ENCODE results near the gene IL18R1. TPM values are rescaled to one million over a fixed set of nuclear protein-coding genes. Genes with fewer than 3 reads are reported as not detected.

The IL18R1 gene
- total RNA-seq, 1 experiment from 2014 or later = 0.37 TPM

DNA sequence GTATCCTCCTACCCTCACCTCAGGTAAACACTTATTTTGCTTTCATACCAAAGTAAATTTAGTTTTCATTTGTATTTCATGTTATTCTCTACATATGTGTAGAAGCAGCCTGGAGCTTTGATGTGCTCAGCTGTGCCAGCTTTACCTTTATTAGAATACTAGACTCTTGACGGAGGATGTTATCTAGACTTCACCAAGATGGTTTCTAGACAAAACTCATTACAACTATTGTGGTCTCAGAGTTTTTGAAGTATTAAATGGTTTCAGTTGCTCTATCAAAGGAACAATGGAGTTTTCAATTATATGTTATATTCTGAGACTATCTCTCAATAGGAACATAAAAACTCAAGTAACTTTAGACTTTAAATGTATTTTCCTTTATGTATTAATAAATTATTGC is 62.4 kb downstream of the IL18R1 start:
- DNase-seq (ENCODE audit: low read depth, low spot score) = no peak
- in situ Hi-C loops (cut with HindIII; ENCODE audit: low pct_unique_long_range_greater_than_20kb, low sequenced_read_pairs) = no loop called here

DNA sequence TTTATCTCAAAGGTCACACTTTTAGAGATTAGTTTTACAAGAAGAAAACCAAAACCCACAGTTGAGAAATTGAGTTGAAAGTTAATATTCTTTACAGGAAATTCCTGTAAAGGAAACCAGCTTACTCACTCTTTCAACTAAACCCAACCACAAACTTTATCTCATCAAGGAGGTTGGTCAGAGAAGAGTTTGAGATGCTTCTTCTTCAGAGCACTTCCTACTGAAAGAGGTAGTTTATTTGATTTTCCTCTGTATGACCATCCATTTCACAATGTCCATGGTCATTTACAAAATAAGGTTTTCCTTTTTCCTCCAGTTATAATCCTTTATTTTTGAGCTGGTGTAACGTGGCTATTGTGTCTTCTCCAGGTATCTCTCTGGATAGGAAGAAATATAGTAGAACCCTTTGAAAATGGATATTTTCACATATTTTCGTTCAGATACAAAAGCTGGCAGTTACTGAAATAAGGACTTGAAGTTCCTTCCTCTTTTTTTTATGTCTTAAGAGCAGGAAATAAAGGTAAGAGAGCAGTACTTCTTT is 62.9 kb downstream of the IL18R1 start:
- DNase-seq (ENCODE audit: low read depth, low spot score) = no peak
- in situ Hi-C loops (cut with HindIII; ENCODE audit: low pct_unique_long_range_greater_than_20kb, low sequenced_read_pairs) = no loop called here

DNA sequence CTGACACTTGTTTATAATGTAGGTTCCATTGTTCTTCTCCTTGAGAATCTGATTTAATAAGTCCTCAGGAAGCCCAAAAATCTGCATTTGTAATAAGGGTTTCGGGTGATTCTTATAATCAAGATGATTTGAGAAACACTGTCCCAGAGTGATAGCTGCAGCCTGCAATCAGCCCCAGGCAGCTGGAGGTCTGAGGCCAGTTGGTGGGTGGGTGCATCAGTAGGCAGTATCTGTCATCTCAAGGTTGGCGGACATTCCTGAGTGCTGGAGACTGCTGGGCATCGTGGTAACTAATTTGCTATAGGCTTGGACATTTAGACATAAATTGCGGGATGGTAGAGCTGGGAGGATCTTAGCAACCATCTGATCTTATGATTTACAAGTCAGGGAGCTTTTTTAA is 64.7 kb downstream of the IL18R1 start:
- in situ Hi-C loops (cut with HindIII; ENCODE audit: low pct_unique_long_range_greater_than_20kb, low sequenced_read_pairs) = no loop called here
- no peak for DNase-seq (ENCODE audit: low read depth, low spot score)

DNA sequence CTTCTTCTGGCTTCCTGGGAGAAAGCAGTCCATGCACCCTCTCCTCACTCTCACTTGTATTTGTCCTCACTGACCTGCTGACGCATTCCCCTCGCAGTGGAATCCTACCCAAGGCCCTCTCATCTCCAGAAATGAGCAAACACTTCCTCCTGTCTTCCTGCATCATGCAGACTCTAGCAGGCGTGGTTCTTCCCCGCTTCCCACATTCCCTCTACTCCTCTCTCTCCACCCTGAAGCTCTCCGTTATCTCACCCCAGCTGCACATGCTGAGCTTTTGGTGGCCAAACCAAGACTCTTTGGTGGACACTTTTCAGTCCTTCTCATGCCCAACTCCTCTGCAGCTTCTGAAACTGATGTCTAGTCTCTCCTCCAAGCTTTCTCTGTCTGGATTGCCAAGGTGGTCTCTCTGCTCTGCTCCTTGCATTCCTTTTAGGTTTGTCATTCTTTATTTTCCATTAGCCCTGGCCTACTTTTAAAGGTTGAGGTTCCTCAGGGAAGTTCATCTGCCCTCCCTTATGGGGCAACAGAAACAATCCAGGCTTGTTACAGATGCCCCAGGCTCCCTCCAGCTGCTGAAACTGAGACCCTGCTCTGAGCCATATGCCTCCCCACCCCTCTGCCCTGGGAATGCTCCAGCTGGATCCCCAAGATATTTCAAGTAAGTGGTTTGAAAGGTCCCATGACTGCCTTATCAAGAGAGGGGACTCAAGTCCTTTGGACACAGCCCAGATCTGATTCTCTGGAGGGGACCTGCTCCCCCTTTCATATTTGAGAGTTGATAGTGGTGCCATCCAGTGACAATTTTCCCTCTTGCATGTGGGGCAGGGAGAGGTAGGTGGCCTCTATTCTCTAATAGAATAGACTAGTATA is 66.5 kb downstream of the IL18R1 start:
- no peak for DNase-seq (ENCODE audit: low read depth, low spot score)
- in situ Hi-C loops (cut with HindIII; ENCODE audit: low pct_unique_long_range_greater_than_20kb, low sequenced_read_pairs) = no loop called here

DNA sequence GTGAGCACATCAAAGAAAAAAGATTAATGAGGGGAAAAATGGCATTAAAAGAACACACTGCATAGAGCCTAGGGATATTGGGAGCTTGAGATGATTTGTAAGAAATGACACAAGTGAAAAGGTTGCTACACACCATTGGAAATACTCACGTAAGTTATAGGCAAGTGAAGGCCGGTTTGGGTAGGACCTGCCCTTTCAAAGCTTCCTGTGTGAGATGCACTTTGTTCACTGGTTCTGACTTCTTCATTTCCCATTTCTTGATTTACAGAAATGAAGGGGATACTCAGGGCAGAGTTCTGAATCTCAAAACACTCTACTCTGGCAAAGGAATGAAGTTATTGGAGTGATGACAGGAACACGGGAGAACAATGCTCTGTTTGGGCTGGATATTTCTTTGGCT is 67.3 kb downstream of the IL18R1 start, which contains the start of gene IL18RAP:
Gene IL18RAP (plus strand): TSS at position 251 of the 400 bp plus-strand sequence. CDS start 118 bp downstream, at position 369.
- DNase-seq (ENCODE audit: low read depth, low spot score) = no peak
- in situ Hi-C loops (cut with HindIII; ENCODE audit: low pct_unique_long_range_greater_than_20kb, low sequenced_read_pairs) = no loop called here

DNA sequence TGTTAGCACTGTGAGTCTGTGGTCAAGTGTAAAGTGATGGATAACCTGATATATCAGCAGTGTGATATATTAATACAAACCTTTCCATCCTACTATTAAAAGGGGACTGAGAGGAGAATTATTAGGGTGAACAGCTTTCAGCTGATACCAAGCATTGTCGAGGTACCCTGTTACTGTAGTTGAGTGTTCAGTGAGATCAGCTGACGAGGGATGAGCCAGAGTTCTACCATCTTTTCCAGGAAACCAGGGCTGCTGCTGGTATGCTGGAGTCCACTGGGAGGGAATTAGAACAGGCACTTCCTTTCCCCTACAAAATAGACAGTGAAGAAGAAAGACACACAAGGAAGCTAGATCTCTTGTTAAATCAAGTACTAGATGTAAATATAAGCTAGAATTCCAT is 67.8 kb downstream of the IL18R1 start:
- in situ Hi-C loops (cut with HindIII; ENCODE audit: low pct_unique_long_range_greater_than_20kb, low sequenced_read_pairs) = no loop called here
- no peak for DNase-seq (ENCODE audit: low read depth, low spot score)

DNA sequence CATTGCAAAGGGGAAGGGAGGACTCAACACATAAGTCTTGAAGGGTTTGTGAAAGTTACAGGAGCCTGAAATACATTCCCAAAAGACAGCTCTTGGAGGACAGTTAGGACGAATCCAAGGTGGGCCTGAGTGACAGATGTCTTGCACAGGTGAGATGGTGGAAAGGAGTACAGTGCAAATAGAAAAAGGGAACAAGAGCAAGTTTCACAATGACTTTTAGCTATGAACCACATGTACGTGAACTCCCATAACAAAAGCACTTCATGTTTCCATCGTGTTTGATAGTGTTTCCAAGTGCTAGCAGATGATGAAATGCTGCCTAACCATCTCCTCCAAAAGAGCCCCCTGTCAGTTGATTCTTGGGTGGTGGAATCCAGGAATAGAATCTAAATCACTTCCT is 69.2 kb downstream of the IL18R1 start:
- in situ Hi-C loops (cut with HindIII; ENCODE audit: low pct_unique_long_range_greater_than_20kb, low sequenced_read_pairs) = no loop called here
- no peak for DNase-seq (ENCODE audit: low read depth, low spot score)

DNA sequence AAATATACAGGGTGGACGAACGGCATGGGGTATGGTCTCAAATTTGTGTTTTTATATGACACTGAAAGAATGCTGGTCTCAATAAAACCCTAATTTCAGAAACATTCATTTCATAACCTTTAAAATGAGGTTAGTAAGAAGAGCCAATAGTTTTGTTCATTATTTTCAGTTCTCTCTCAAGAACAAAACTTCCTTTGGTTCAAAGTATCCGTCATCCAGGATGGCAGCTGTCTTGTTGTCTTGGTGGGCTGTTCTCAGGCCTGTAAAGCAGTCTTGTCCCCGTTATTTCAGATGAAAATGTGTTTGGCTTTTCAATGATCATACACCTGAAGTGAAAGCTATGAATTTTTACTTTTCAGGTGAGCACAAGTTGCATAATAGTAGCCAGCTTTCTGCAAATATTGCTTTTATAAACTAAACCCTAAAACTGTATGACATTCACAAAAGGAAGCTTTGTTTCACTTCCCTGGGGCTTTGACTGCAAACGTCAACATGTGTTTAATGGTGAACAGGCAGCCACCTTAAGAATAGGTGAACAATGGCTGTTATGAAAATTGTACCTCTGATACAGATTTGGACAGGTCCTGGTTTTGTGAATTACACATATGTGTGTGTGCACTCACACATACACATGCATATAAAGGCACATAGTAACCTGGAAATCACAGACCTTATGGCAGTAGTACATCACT is 70.0 kb downstream of the IL18R1 start:
- in situ Hi-C loops (cut with HindIII; ENCODE audit: low pct_unique_long_range_greater_than_20kb, low sequenced_read_pairs) = no loop called here

DNA sequence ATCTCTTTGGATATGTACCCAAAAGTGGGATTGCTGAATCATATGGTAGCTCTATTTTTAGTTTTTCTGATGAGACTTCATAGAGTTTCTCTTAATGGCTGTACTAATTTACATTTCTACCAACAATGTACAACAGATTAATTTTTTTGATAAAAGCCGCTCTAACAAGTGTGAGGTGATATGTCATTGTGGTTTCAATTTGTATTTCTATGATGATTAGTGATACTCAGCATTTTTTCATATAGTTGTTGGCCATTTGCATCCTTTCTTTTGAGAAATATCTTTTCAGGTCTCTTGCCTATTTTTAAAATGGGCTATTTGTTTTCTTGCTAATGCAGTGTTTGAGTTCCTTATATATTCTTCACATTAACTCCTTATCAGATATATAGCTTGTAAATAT is 71.7 kb downstream of the IL18R1 start:
- in situ Hi-C loops (cut with HindIII; ENCODE audit: low pct_unique_long_range_greater_than_20kb, low sequenced_read_pairs) = no loop called here
- no peak for DNase-seq (ENCODE audit: low read depth, low spot score)

More for the DNA sequence above, 70.0 kb downstream of the IL18R1 start:
- no peak for DNase-seq (ENCODE audit: low read depth, low spot score)

DNA sequence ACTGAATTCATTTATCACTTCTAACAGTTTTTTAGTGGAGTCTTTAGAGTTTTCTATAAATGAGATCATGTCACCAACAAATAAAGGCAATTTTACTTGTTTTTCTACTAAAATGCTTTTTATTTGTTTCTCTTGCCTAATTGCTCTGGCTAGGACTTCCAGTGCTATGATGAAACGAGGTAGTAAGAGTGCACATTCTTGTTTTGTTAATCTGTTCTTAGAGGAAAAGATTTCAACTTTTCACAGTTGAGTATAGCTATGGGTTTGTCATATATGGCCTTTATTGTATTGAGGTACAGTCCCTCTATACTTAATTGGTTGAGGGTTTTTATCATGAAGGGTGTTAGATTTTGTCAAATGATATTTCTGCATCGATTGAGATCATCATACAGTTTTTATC is 73.0 kb downstream of the IL18R1 start:
- DNase-seq (ENCODE audit: low read depth, low spot score) = no peak
- in situ Hi-C loops (cut with HindIII; ENCODE audit: low pct_unique_long_range_greater_than_20kb, low sequenced_read_pairs) = no loop called here

DNA sequence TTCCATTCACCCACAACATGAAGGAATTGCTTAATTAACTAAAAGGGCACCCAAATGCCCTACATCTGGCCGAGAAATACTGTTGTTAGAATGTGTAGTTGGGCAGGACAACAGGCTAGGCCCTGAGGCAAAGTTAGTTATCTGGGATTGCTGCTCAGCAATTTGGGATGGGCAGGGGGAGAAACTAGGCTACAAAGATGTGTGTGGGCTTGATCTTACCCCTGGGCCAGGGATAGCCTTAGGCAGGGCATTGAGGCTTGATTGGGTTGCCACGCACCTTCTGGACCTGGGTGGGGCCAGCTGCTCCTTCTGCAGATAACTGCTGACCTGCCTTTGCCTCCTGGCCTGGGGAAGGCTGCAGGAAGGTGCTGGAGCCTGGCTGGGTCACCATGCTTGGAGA is 76.8 kb downstream of the IL18R1 start:
- in situ Hi-C loops (cut with HindIII; ENCODE audit: low pct_unique_long_range_greater_than_20kb, low sequenced_read_pairs) = no loop called here
- DNase-seq (ENCODE audit: low read depth, low spot score) = no peak

DNA sequence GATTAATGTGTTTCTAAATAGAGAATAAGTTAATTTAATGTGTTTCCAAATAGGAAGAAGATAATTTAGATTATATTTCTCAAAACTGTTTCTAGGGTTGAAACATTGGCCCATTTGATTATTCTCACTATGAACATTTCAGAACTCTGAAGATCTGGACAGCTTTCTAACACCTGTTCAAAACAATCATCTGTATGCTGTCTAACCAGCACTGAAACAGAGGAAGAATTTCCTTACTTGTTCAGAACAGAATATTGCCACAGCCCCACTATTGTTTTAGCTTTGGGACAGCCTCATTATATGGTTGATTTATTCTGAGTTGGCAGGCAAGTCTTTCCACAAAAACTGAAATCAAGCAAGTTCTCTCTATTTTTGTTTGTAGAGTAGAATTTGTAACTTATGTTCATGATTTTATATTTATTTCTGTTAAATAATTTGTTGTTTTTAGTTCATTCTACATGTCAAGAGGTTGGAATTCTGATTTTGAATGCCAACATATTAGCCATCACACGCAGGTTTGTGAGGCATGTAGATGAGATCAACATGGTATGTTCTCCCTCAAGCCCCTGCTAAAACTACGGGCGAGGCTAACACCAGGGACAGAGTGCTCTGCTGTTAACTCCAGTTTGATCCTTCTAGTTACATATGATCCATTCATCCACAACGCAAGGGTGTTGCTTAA is 78.5 kb downstream of the IL18R1 start:
- DNase-seq (ENCODE audit: low read depth, low spot score) = no peak
- in situ Hi-C loops (cut with HindIII; ENCODE audit: low pct_unique_long_range_greater_than_20kb, low sequenced_read_pairs) = no loop called here

DNA sequence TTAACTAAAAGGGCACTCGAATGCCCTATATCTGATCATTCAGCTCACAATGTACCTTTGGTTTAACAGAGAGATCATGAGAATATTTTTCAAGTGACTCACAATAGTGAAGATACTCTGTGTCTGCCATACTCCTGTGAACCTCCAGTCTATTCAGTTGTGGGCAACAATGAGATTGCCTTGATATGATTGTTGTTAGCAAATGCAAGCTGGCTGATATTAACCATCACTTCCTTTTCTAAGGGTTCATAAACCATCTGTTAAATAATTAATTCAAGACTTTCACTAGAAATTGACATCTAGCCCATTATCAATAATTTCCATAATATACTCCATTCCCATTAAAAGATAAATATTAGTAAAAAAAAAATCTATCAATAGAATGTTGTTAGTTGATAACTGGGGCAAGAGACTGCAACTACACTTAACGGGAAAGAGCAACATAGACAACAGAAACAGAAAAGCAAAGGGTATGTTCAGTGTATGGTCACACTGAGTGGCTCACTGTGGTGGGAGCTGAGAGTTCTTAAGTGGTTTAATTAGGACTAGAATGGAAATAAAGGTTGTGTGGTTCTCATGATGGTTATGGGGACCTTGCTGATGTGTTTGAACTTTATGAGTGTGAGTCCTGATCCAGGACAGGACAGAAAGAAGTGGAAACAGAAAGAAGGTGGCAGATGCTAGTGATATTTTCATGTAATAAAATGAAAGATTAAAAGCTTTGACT is 79.2 kb downstream of the IL18R1 start:
- no peak for DNase-seq (ENCODE audit: low read depth, low spot score)
- in situ Hi-C loops (cut with HindIII; ENCODE audit: low pct_unique_long_range_greater_than_20kb, low sequenced_read_pairs) = no loop called here

DNA sequence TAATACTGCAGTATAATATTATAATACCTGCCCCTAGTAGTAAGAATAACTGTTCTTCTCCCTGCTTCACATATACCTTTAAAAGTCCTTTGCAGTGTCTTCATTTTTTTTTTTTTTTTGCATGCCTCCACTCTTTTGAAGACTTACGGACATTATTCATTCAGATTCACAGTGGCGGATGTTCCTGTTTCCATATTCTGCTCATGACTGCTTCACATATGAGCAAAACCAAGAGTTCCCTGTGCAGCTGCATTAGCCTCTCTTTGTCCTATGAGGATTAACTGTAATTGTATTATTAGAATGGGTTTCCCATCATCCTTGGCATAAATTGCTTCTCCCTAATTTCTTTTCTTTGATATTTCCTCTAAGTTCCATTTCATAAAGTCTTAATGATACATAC is 80.1 kb downstream of the IL18R1 start:
- in situ Hi-C loops (cut with HindIII; ENCODE audit: low pct_unique_long_range_greater_than_20kb, low sequenced_read_pairs) = no loop called here
- DNase-seq (ENCODE audit: low read depth, low spot score) = no peak

DNA sequence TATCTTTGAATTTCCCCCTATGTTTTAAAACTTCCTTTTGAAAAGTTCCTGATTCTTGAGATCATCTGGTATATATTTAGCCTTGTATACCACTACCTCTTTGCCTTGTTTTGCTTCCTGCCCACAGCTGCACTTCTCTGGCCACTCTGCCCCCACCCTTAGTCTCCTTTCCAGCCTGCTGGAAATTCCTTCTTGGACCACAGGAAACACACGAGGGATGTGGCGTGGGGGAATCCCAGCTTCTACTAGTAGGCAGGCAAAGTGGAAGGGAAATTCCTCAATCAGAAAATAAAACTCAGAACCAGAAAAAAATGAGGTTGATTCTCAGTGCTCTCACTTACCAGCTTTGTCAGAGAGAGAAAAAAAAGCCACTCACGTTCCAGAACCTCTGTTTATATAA is 80.7 kb downstream of the IL18R1 start:
- no peak for DNase-seq (ENCODE audit: low read depth, low spot score)
- in situ Hi-C loops (cut with HindIII; ENCODE audit: low pct_unique_long_range_greater_than_20kb, low sequenced_read_pairs) = no loop called here

DNA sequence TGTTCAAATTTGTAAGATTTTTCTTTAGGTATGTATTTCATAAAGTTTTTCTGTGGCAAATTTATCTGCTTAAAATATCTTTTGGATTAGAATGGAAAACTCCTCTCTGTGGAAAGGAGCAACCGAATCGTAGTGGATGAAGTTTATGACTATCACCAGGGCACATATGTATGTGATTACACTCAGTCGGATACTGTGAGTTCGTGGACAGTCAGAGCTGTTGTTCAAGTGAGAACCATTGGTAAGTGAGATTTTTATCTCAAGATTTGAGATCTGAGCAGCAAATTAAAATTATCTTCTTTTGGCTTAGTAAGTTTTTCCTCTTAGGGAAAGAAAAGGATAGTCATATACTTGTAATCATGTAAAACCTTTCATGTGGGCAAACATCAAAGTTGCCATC is 81.5 kb downstream of the IL18R1 start:
- in situ Hi-C loops (cut with HindIII; ENCODE audit: low pct_unique_long_range_greater_than_20kb, low sequenced_read_pairs) = no loop called here

DNA sequence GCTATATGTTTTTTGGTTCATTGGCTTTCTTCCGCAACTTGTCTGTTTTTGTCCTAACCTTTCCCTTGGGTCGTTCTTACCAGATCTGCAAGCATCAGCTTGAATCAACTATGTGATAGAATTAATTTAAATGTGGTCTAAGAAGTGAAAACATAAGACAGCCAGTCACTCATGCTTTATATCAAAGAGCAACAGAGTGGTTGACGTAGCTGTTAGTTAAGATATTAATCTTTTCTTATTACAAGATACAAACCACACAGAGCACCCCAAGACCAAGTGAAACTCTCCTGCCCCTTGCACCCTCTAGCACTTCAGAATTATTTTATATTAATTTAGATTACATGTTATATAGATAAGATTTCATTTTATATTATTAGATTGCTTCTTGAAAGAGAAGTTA is 82.5 kb downstream of the IL18R1 start:
- no peak for DNase-seq (ENCODE audit: low read depth, low spot score)
- in situ Hi-C loops (cut with HindIII; ENCODE audit: low pct_unique_long_range_greater_than_20kb, low sequenced_read_pairs) = no loop called here

More for the DNA sequence above, 81.5 kb downstream of the IL18R1 start:
- DNase-seq (ENCODE audit: low read depth, low spot score) = no peak

DNA sequence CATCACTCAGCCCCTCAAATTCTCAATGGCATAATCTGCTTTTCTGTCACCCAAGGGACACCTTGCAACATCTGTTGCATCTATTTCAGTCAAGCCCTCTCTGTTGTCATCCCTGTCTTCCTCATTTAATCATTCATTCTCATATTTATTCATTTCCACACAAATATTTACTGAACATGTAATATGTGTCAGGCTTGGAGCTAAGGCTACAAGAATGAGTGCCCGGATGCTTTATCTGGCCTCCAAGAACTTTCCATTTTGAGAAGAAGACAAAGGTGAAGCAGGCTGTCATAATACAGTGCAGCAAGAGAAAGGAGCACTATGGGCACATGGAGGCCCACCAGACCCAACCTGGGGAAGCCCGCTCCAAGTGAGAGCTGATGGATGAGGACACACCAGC is 83.0 kb downstream of the IL18R1 start:
- in situ Hi-C loops (cut with HindIII; ENCODE audit: low pct_unique_long_range_greater_than_20kb, low sequenced_read_pairs) = no loop called here
- no peak for DNase-seq (ENCODE audit: low read depth, low spot score)

All from SK-MEL-5 (cell line).